SU-DHL-6 (cell line): ENCODE data around the gene ROGDI.

Experiments
- H2AFZ ChIP-seq: fragments of 200-600 bp; sonication (generic); 2 replicates; pipeline ENCODE4 v1.6.1; 2014; ENCODE audit warnings: low read depth, mild to moderate bottlenecking, moderate library complexity, mixed read lengths, antibody characterized with exemption, low read length; ENCODE audit not compliant: severe bottlenecking
- H3F3A ChIP-seq: fragments of 200-600 bp; shearing (Covaris generic); 2 replicates; pipeline ENCODE4 v1.6.0; 2016; ENCODE audit warnings: antibody characterized with exemption, mild to moderate bottlenecking; ENCODE audit not compliant: insufficient read depth
- H3K27ac ChIP-seq: fragments of 200-600 bp; sonication (generic); 2 replicates; pipeline ENCODE4 v1.5.1; 2016; ENCODE audit warnings: low read depth, mild to moderate bottlenecking, low read length, moderate library complexity, mixed read lengths
- H3K27me3 ChIP-seq: fragments of 200-600 bp; sonication (generic), shearing (Covaris generic); 2 replicates; pipeline ENCODE4 v1.6.0; 2014; ENCODE audit warnings: mild to moderate bottlenecking, low read length
- H3K36me3 ChIP-seq: fragments of 200-600 bp; sonication (generic); 2 replicates; pipeline ENCODE4 v1.6.1; 2014; ENCODE audit warnings: mild to moderate bottlenecking, low read length, mixed read lengths
- H3K4me2 ChIP-seq: fragments of 300-600, 200-600 bp; shearing (Covaris generic), sonication (generic); 2 replicates; pipeline ENCODE4 v1.6.0; 2014; ENCODE audit warnings: low read length, low read depth, mild to moderate bottlenecking; ENCODE audit not compliant: poor library complexity, severe bottlenecking
- H3K4me3 ChIP-seq: fragments of 200-600 bp; sonication (generic); 2 replicates; pipeline ENCODE4 v1.5.1; 2014; ENCODE audit warnings: antibody characterized with exemption, low read length, mild to moderate bottlenecking, mixed read lengths; ENCODE audit not compliant: insufficient read depth, poor library complexity, severe bottlenecking
- H3K79me2 ChIP-seq: fragments of 200-600 bp; sonication (generic); 2 replicates; pipeline ENCODE4 v1.6.1; 2014; ENCODE audit warnings: mild to moderate bottlenecking, low read length, moderate library complexity; ENCODE audit not compliant: insufficient read depth
- H3K9ac ChIP-seq: fragments of 200-600 bp; sonication (generic); 2 replicates; pipeline ENCODE4 v1.7.0; 2014; ENCODE audit warnings: mild to moderate bottlenecking, low read length
- H3K9me2 ChIP-seq: fragments of 200-600 bp; sonication (generic); replicated peaks from 2 replicates; pipeline ENCODE4 v1.6.1; 2014; ENCODE audit warnings: low read length; ENCODE audit not compliant: insufficient read depth
- H3K9me3 ChIP-seq: fragments of 200-600 bp; sonication (generic); 2 replicates; pipeline ENCODE4 v1.6.1; 2014; ENCODE audit warnings: low read length, mixed read lengths; ENCODE audit not compliant: insufficient read depth
- H4K20me1 ChIP-seq: fragments of 200-600 bp; sonication (generic); 2 replicates; pipeline ENCODE4 v1.6.1; 2014; ENCODE audit warnings: low read depth, mild to moderate bottlenecking, antibody characterized with exemption, low read length, moderate library complexity, mixed read lengths
- CTCF ChIP-seq: fragments of 200-600 bp; sonication (generic); IDR thresholded peaks from one replicate; pipeline ENCODE4 v1.5.1; 2017; ENCODE audit warnings: antibody characterized with exemption, mild to moderate bottlenecking, low read length, moderate library complexity; ENCODE audit not compliant: insufficient read depth, poor library complexity, severe bottlenecking
- EZH2phosphoT487 ChIP-seq: fragments of 200-600 bp; sonication (generic), shearing (Covaris generic); conservative IDR thresholded peaks from 2 replicates; pipeline ENCODE4 v1.6.1; 2018; ENCODE audit warnings: mild to moderate bottlenecking, antibody characterized with exemption, low read length, moderate library complexity, mixed read lengths

The ROGDI gene

GRCh38 chr16:4798456-4798855 lies 4.0 kb downstream of the ROGDI start:
- Histone ChIP-seq H2AFZ (no peak overlapping the region), H3K4me3 (no peak overlapping the region), H3K4me2 (no peak overlapping the region), H3K36me3 (no peaks in the 10 kb centered on the region), H3F3A (peaks cover 8% of the 10 kb centered on the region), H3K79me2 (no peaks in the 10 kb centered on the region), H4K20me1 (no peaks in the 10 kb centered on the region), H3K9me3 (no peaks in the 10 kb centered on the region), H3K9me2 (no peaks in the 10 kb centered on the region), H3K27me3 (no peaks in the 10 kb centered on the region), H3K9ac (no peak overlapping the region), H3K27ac (no peak overlapping the region)
- TF ChIP-seq CTCF, result no peak

- H2AFZ ChIP-seq, result no peak overlapping the region
- no peaks in the 10 kb centered on the region for H3K27me3 ChIP-seq
- H3K27ac ChIP-seq, result no peak overlapping the region
- no peaks in the 10 kb centered on the region for H3K9me3 ChIP-seq
- no peak overlapping the region for H3K4me3 ChIP-seq
- no peaks in the 10 kb centered on the region for H4K20me1 ChIP-seq
- no peak overlapping the region for H3K4me2 ChIP-seq
- no peaks in the 10 kb centered on the region for H3K36me3 ChIP-seq
- H3K79me2 ChIP-seq, result no peaks in the 10 kb centered on the region
- no peak overlapping the region for H3K9ac ChIP-seq
- H3F3A ChIP-seq, result 0 out of 2 replicates have a peak, but pooled peaks cover 2% of the 10 kb centered on the region
- no peak for TF ChIP-seq CTCF
- no peak for TF ChIP-seq EZH2phosphoT487
- H3K9me2 ChIP-seq, result no peaks in the 10 kb centered on the region
Observed at GRCh38 chr16:4797805-4798252, 4.6 kb downstream of the ROGDI start.

- TF ChIP-seq CTCF (no peak), EZH2phosphoT487 (no peak)
- no peak overlapping the region for H3K9ac ChIP-seq
Observed at GRCh38 chr16:4796982-4797804, 5.2 kb downstream of the ROGDI start.

More at GRCh38 chr16:4796982-4797804, 5.2 kb downstream of the ROGDI start:
- Histone ChIP-seq H3F3A (0 out of 2 replicates have a peak, but pooled peaks cover 2% of the 10 kb centered on the region), H3K9me2 (no peaks in the 10 kb centered on the region), H3K79me2 (no peaks in the 10 kb centered on the region), H3K4me2 (no peak overlapping the region), H3K27ac (no peak overlapping the region), H2AFZ (no peak overlapping the region), H4K20me1 (no peaks in the 10 kb centered on the region), H3K4me3 (no peak overlapping the region), H3K27me3 (no peaks in the 10 kb centered on the region), H3K36me3 (no peaks in the 10 kb centered on the region), H3K9me3 (no peaks in the 10 kb centered on the region)
